ENCODE results near the gene DUSP1.

Gene DUSP1

GRCh38 chr5:172770675-172771438, at the start of gene DUSP1:
Gene DUSP1, minus strand, starts transcription at chr5:172771195. Its CDS starts 243 bp downstream, at chr5:172770952.
- peak; percentile 28 for TF ChIP-seq CTCF (IDR thresholded peaks at IDR 0.05; ENCODE audit: insufficient read depth, low read length, poor library complexity, severe bottlenecking)
- Histone ChIP-seq H3K4me3 (replicated peaks; ENCODE audit: low read depth, low read length) (peak within 1 kb of the TSS; percentile 76), H3K36me3 (ENCODE audit: control insufficient read depth, insufficient read depth, low read length) (peaks cover 2% of the 10 kb centered on the region), H3K27me3 (replicated peaks; ENCODE audit: control insufficient read depth, insufficient read depth, low read length) (no peaks in the 10 kb centered on the region)
- peak; percentile 94 for DNase-seq (ENCODE audit: extremely low read depth, insufficient read length)

- Histone ChIP-seq H3K4me3 (replicated peaks; ENCODE audit: low read depth, low read length) (no peak overlapping the region), H3K36me3 (ENCODE audit: control insufficient read depth, insufficient read depth, low read length) (no peaks in the 10 kb centered on the region), H3K27me3 (replicated peaks; ENCODE audit: control insufficient read depth, insufficient read depth, low read length) (no peaks in the 10 kb centered on the region; the same call in 1 of the 2 replicates)
- no peak for DNase-seq (ENCODE audit: extremely low read depth, insufficient read length)
- no peak for TF ChIP-seq CTCF (IDR thresholded peaks at IDR 0.05; ENCODE audit: insufficient read depth, low read length, poor library complexity, severe bottlenecking)
Observed at GRCh38 chr5:172820046-172820767, 49.2 kb upstream of the DUSP1 start.

GRCh38 chr5:172819569-172819968, 48.6 kb upstream of the DUSP1 start:
- DNase-seq (ENCODE audit: extremely low read depth, insufficient read length), result no peak
- TF ChIP-seq CTCF (IDR thresholded peaks at IDR 0.05; ENCODE audit: insufficient read depth, low read length, poor library complexity, severe bottlenecking), result no peak
- H3K4me3 ChIP-seq (replicated peaks; ENCODE audit: low read depth, low read length), result no peak overlapping the region
- H3K27me3 ChIP-seq (replicated peaks; ENCODE audit: control insufficient read depth, insufficient read depth, low read length), result no peaks in the 10 kb centered on the region; the same call in 1 of the 2 replicates
- no peaks in the 10 kb centered on the region for H3K36me3 ChIP-seq (ENCODE audit: control insufficient read depth, insufficient read depth, low read length)

- no peak for TF ChIP-seq CTCF (IDR thresholded peaks at IDR 0.05; ENCODE audit: insufficient read depth, low read length, poor library complexity, severe bottlenecking)
- DNase-seq (ENCODE audit: extremely low read depth, insufficient read length), result no peak
- H3K27me3 ChIP-seq (replicated peaks; ENCODE audit: control insufficient read depth, insufficient read depth, low read length), result no peaks in the 10 kb centered on the region; the same call in 1 of the 2 replicates
- H3K36me3 ChIP-seq (ENCODE audit: control insufficient read depth, insufficient read depth, low read length), result no peaks in the 10 kb centered on the region
- no peak overlapping the region for H3K4me3 ChIP-seq (replicated peaks; ENCODE audit: low read depth, low read length)
Observed at GRCh38 chr5:172818081-172818480, 47.1 kb upstream of the DUSP1 start.

GRCh38 chr5:172817664-172818063, 46.7 kb upstream of the DUSP1 start:
- no peak overlapping the region for H3K4me3 ChIP-seq (replicated peaks; ENCODE audit: low read depth, low read length)
- no peak for TF ChIP-seq CTCF (IDR thresholded peaks at IDR 0.05; ENCODE audit: insufficient read depth, low read length, poor library complexity, severe bottlenecking)
- DNase-seq (ENCODE audit: extremely low read depth, insufficient read length), result no peak
- H3K27me3 ChIP-seq (replicated peaks; ENCODE audit: control insufficient read depth, insufficient read depth, low read length), result no peaks in the 10 kb centered on the region; the same call in 1 of the 2 replicates
- H3K36me3 ChIP-seq (ENCODE audit: control insufficient read depth, insufficient read depth, low read length), result no peaks in the 10 kb centered on the region

All from GM06990 (cell line).